GM20000 (cell line): ENCODE measurements around the gene REX1BD.
"Not testable (repeated sequence)": the region's sequence is repeated elsewhere in the genome, so short reads cannot be mapped to it uniquely, and the experiment has no call there.

Experiments used
- DNase-seq: peaks from one replicate; pipeline ENCODE4 v3.0.0; 2012; ENCODE audit warnings: low spot score
- TF ChIP-seq, protein P1 (sequence below): IDR thresholded peaks from 2 replicates; pipeline ENCODE4 v1.5.1; 2012; ENCODE audit warnings: mild to moderate bottlenecking, control low read depth; ENCODE audit errors: extremely low read depth, missing control alignments

REX1BD gene

DNA sequence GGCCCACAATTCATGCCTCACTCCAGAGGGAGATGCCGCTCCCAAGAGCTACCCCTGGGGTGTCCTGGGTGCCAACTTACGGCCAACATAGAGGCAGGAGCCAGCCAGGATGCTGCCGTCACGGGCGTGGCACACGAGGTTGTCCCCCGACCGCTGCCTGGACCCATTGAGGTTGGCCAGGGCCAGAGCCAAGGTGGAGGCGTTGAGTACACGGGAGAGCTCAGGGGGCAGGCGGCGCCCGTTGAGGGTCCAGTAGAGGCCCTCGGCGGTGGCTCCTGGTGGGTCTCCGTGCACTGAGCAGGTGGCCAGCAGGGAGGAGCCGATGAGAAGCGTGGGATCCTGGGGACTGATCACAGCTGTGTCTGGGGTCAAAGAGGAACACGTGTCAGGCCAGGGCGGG is 10.9 kb downstream of the REX1BD start:
- TF ChIP-seq, protein P1, sequence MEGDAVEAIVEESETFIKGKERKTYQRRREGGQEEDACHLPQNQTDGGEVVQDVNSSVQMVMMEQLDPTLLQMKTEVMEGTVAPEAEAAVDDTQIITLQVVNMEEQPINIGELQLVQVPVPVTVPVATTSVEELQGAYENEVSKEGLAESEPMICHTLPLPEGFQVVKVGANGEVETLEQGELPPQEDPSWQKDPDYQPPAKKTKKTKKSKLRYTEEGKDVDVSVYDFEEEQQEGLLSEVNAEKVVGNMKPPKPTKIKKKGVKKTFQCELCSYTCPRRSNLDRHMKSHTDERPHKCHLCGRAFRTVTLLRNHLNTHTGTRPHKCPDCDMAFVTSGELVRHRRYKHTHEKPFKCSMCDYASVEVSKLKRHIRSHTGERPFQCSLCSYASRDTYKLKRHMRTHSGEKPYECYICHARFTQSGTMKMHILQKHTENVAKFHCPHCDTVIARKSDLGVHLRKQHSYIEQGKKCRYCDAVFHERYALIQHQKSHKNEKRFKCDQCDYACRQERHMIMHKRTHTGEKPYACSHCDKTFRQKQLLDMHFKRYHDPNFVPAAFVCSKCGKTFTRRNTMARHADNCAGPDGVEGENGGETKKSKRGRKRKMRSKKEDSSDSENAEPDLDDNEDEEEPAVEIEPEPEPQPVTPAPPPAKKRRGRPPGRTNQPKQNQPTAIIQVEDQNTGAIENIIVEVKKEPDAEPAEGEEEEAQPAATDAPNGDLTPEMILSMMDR: no peak
- DNase-seq: peak; percentile 8

- DNase-seq: not testable (repeated sequence)
Measured at GRCh38 chr19:18600692-18601397, 12.2 kb downstream of the REX1BD start.

- DNase-seq: peak; percentile 18
- TF ChIP-seq, protein P1: no peak
Measured at GRCh38 chr19:18601875-18602274, 13.3 kb downstream of the REX1BD start.

GRCh38 chr19:18603255-18603957 is 14.8 kb downstream of the REX1BD start:
- DNase-seq: peak; percentile 57
- TF ChIP-seq, protein P1: no peak

DNA sequence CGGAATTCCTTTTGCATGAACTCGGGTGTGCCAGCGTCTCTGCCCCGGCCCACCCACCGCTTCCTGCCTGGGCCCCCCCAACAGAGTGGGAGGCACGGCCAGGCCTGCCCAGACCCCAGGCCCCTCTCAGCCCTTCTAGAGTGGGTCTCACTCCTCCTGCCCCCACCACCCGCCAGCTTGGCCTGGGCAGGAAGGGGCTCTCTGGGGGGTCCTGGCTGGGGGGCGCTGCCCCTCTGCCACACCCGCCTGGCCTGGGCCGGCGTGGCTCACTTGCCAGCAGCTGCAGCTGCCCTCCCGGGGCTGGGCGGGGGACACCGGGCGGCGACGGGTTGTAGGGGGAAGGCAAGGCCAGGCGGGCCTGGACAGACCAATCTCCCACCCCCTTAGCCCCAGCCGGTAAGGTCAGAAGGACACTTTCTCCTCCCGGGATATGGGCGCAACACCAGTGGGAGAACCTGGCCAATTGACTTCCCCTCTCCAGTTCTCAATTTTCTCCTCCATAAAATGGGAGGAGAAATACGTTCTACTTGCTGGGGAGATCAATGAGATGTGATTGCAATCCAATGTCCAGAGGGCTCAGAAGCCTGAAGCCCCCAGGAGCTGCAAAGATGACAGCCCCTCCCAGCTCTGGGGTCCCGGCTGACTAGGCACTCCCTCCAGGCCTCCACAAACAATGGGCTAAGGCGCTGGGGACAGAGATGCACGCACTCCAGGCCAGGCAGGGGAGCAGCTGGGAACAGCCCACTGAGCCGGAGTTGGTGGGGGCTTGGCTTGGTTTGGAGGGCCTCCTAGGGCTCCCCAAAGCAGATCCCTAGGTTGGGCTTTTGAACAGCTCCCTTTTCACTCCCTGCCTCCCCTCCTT is 15.6 kb downstream of the REX1BD start:
- TF ChIP-seq, protein P1: no peak
- DNase-seq: peak; percentile 45

DNA sequence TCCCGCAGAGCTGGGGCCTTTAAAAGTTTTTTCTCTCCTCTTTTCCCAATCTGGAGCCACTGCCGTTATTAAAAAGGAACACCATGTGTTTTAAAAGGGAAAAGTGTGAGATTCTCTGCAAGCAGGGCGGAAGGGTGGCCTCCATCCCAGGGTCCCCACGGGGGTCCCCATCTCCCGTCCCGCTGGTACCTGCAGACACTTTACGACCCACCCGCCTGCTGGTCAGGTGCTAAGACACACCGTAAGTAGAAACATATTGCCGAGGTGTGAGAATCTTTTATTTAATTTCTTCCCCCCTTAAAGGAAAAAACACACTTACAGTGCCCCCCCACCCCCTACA is 16.2 kb downstream of the REX1BD start:
- TF ChIP-seq, protein P1: no peak
- DNase-seq: peak; percentile 42

DNA sequence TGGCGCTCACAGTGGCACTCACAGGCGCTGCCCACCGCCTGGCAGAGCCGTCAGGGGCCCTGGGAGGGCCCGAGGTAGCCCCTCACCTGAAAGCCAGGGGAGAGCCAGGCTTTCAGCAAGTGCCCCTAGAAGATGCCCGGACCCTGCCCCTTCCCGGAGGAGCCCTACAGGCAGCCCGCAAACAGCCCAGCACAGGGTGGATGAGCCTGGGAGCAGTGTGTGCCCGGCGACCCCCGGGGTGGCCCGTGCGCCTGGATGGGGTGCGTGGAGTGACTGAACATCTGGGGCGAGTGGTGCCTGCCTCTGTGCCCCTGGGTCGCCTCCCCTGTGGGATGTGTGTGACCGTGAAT is 16.6 kb downstream of the REX1BD start:
- DNase-seq: peak; percentile 37
- TF ChIP-seq, protein P1: no peak
